ENCODE data around the gene TMEM31.
"Not testable (repeated sequence)": the region's sequence is repeated elsewhere in the genome, so short reads cannot be mapped to it uniquely, and the experiment has no call there.

TMEM31 gene

DNA sequence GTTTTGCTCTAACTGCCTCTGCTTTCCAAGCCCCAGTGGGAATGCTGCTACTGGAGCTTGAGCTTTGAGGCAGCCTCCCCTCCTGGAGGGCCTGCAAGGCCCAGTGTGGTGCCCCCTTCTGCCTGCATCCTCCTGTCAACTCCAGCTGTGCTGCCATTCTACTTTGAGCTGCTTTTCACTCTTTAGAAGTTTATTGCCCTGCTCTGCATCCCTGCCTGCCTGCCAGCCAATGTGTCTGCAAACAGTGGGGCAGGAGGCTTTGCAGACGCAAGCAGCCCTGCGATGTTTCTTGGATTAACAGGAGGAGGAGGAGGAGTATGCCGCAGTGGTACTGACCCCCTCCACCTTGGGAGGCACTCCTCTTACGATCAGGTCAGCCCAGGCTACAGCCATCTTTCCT, 16.4 kb downstream of the TMEM31 start:
- no peak for DNase-seq

DNA sequence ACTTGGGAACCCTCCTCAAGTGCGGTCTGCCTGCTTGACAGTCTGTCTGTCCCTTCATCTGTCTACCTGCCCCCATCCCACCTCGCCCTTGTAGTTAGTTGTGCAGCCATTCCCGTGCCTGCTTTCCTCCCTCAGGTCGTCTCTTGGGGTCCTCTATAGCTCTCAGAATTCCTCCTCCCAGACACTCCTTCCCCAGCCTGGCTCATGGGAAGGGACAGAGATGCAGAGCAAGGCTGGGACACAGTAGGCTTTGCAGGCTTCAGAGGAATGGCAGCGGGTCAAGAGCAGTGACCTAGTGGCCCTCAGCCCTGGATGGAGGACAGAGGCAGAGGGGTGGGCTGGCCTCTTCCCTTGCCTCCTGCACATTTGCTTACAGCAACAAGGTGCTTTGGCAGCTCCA, 18.3 kb downstream of the TMEM31 start:
- DNase-seq: no peak

DNA sequence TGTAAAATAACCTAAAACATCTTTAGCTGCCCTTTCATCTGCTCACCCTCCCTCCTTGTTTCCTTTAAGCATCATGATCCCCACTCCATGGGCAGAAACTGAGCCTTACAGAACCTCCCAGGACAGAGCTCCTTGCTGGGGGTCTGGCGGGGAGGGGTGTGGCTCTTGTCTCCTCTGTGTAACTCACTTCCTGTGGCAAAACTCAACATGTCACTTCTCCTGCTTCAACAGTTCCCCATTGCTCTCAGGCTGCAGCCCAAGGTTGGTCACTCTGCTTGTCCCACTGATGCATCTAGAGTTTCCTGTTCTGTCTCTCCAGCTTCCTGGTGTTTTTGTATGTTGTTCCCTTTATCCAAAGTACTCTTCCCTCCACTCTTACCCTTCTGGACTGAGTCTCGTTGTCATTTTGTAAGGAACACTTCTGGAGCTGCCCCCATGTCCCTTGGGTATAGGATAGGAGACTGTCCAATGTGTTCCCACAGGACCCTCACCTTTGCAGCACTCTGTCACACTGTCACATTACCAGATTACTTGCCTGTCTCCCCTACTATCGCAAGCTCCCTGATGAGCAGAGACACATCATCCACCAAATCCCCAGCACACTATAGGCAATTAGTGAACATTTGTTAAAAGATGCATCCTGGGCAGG, 19.6 kb downstream of the TMEM31 start:
- DNase-seq: no peak

DNA sequence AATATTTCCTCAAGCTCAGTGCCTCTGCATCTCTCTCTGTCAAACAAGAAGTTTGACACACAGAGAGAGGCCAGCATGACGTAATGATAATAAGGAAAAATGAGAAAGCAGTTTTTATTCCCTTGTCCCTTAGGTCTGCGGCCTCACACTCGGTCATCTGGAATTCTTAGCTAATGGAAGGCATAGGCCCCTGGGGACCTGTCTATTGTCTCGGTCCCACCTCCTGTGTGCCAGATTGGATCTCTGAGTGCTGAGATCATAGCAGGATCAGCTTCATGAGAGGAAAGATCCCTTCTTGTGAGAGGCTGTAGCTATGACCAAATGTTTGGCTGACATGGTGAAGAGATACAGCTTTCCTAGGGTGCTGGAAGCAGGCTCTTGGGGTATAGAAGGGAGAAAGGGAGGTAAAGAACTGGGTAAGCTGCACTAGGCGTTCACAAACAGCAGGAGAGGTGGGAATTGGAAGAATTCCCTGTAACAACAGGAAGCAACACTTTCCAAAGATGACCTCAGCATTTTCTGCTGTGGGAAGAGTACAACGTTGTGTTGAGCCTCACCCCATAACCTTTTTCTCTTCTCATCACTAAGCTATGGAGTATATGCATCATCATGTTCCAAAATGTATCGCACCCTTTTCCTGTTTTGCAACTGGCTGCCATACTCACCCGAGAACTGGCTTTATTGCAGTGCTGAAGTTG, 20.2 kb downstream of the TMEM31 start:
- no peak for DNase-seq

DNA sequence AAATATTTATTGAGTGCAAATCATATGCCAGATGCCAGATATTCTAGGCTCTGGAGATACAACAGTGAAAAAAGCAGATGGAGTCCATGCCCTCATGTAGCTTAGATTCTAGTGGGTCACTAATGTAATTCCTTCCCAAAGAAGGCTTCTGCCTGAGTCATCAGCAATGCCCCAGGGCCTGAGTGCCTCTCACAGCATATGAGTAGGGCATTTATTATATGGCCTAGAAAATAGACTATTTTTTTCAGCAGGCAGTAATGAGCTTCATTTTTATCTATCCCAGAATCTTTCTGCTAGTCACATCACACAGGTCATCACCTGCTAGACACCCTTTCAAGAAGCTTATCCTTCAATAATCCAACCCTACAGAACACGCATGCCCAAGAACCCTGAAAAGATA, 22.3 kb downstream of the TMEM31 start:
- no peak for DNase-seq

DNA sequence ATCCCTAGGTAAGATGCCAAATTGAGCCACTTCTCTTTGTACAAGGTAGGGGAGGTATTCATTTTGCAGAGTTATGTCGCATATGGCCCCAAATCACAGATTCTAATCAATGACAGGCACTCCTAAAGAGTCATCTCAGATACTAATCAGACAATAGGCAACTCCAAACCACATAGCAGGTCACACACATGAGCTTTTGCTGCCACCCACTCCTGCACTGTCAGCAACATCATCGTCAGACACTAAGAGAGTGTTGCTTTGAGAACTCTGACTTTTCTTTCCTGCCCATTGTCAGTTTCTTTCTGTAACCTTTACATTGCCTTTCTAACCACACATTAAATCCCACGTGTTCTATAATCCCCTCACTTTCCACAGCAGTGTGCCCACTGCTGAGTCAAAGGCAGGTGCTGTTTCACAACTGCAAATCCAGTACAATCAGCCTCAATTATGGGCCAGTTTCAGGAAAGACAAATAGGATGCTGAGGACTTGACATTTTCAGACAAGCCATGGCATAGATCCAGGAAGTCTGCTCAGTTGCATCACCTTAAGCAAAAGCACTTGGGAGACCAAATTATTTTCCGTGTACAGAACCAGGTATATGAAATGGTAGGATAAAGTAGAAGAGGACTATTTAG, 23.5 kb downstream of the TMEM31 start:
- no peak for DNase-seq

DNA sequence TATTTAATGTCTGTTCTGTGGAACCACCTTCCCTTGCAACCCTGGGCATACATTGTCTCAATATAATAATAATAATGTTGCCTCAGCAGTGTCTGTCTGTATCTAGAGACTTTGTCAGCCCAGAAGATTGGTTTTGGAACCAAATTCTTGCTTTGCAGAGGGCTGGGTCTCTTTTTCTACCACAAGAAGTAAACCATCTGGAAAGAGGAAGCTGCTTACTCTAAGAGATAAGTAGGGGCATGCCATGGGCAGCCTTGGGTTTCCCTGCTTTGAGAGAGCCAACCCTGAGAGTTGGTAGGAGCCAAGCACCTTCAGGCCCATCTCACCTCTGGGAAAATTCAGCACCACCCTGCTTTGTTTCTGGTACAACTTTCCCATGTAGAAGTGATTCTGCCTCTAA, 27.0 kb downstream of the TMEM31 start:
- DNase-seq: no peak

DNA sequence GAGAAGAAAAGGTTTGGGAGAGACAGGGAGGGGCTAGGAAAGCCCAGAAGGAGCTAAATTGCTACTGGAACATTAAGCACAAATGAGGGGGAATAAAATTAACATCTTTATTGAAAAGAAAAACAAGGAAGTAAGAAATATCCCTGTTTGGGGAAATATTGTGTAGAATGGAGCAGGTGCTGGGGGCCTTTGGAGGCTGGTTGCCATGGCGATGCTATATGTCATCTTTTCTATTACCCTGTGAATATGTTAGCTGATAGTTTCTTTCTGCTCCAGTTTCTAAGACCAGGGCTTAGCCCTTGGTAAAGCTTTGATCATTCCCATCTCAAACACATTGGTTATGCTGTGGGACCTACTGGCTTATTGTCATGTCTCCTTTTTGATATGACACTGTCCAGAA, 28.7 kb downstream of the TMEM31 start:
- no peak for DNase-seq

DNA sequence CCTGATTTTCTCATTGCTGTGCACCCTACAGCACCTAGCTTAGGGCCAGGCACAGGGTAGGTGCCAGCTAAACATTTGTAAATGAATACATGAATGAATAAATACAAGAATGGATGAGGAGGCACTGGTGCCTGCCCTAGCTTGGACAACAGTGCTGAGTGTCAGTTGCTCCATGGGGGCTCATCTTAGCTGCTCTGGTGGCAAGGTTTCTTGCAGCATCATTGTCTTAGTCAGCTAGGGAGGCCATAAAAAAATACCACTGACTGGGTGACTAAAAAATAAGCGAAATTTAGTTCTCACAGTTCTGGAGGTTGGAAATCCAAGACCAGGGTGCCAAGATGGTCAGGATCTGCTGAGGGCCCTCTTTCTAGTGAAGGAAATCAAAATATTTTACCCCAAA, 31.2 kb downstream of the TMEM31 start:
- no peak for DNase-seq

DNA sequence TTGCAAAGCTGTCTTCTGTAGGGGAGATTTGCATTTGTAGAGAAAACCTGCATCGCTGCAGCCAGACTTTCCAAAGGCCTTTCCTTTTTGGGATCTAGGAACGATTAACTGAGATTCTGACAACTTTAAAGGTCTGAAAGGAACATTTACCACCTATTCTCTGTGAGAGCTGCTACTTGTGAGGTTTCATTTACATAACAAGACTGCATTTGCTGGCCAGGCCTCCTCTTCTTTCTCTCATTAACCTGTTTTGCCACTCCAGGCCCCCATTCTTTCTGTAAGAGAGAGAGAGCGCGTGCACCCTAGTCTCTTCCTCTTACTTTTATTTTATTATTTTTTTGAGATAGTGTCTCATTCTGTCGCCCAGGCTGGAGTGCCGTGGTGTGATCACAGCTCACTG, 31.6 kb downstream of the TMEM31 start:
- no peak for DNase-seq

DNA sequence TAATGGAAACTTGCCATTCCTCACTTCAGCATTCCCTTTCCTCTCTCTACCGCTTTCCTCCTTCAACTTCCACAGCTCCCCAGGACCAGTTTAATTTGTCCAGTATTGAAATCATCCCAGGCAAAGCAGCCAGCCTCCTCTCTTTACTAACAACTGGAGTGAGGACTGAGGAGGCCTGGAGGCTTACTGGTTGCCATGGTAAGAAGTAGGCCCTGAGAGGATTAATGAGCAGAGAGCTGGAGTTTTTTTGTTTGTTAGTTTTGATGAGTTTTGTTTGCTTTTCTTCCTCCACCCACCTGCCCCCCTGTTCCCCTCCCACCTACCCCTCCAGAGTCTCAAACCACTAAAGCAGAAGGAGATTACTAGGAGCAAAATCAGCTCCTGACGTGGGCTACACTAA, 36.5 kb downstream of the TMEM31 start:
- DNase-seq: no peak

DNA sequence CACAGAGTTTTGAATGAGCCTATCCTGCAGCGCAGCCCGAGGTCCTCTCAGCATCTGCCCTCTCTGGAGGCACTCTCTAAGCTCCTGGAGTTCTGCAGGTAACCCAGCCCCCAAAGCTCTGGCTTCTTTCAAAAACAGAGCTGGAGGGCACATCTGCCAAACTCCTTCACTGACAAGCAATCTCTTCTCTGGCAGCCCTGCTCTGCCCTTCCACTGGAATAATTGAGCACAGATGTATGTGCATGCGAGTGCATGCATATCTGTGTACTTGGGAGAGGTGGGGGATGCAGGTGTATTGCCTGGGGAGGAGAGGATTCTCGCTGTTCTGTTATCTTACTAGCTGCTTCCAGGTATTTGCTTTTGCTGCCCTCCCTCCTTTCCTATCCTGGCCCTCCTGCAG, 43.7 kb downstream of the TMEM31 start:
- DNase-seq: no peak

DNA sequence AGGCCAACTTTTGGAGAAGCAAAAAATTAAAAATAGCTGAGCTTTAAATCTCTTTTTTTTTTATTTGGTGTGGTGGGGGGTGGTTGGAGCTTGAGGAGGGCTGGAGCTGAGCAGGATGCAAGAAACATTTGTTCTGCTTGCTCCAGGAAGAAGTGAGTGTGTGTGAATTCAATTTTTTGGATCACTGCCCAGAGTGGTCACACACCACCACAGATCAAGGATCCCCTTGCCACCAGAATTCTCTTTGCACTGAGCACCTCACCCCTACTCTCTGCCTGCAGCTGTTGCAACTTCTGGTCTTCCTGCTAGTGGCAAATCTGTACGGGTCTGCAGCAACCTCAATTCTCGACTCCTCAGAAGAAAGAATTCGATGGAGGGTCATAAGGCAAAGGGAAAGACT, 46.0 kb downstream of the TMEM31 start:
- no peak for DNase-seq

DNA sequence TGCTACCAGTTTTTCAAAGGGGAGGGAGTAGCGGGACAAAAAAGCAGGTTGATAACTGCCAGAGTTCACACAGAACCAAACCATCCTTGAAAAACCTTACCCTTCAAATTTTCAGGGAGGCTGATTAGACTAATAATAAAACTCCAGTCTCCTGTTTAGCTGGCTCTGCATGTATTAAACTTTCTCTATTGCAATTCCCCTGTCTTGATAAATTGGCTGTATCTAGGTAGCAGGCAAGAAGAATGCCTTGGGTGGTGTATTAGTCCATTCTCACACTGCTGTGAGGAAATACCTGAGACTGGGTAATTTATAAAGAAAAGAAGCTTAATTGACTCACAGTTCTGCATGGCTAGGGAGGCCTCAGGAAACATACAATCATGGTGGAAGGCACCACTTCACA, 47.8 kb downstream of the TMEM31 start:
- DNase-seq: no peak

DNA sequence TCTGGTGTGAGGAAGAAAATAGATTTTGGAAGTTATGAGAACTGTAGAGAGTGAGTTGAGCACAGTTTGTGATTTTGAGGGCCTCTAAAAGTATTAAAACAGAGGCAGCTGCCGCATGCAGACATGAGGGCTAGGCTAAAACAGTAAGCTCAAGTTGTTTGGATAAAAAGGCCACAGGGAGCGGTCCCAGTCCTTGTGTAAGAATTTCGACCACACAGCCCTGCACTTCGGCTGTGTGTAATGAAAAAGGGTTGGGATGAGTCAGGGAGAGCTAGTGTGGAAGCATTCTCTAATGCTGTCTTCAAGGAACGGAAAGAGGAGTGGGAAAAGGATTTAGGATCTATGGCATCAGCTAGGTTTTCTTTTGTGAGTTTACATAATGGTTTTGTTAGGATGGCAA, 52.8 kb downstream of the TMEM31 start:
- DNase-seq: not testable (repeated sequence)

Measured in NCI-H446 (cell line).